ENCODE results near the gene CEP162. TPM values are rescaled to one million over a fixed set of nuclear protein-coding genes. Genes with fewer than 3 reads are reported as not detected.
"Not testable (repeated sequence)": the region's sequence is repeated elsewhere in the genome, so short reads cannot be mapped to it uniquely, and the experiment has no call there.

The CEP162 gene
- total RNA-seq, 4 donors from 2014 or later, result 3.6 to 7.1 (median 5.2) TPM

DNA sequence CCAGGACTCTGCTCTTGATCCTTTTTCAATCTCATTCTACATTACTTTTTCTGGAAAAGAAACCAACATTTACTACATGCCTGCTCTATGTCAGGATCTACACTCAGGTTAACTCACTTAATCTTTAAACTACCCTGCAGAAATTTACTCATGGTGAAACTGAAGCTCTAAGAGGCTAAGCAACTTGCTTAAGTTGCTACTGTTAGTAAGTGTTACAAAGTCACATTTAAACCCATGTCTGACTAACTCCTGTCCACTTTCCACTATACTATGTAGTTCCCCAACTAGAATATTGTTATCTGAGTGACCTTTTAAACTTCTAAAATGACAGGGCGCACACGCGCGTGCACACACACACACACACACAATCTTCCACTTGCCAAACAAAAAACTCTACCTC is 5.0 kb downstream of the CEP162 start:
- DNase-seq (ENCODE audit: low spot score in 2 of 2), result no peak
- WGBS, 2 donors, result 95% methylated on average over 4 of the region's 4 CpGs
- intact Hi-C loops (cut with DNase I; ENCODE audit: low total_unique reads), result no loop called here
- no peak overlapping the region for H3K4me3 ChIP-seq (ENCODE audit: low read depth, poor library complexity, severe bottlenecking)
- TF ChIP-seq, protein P1, sequence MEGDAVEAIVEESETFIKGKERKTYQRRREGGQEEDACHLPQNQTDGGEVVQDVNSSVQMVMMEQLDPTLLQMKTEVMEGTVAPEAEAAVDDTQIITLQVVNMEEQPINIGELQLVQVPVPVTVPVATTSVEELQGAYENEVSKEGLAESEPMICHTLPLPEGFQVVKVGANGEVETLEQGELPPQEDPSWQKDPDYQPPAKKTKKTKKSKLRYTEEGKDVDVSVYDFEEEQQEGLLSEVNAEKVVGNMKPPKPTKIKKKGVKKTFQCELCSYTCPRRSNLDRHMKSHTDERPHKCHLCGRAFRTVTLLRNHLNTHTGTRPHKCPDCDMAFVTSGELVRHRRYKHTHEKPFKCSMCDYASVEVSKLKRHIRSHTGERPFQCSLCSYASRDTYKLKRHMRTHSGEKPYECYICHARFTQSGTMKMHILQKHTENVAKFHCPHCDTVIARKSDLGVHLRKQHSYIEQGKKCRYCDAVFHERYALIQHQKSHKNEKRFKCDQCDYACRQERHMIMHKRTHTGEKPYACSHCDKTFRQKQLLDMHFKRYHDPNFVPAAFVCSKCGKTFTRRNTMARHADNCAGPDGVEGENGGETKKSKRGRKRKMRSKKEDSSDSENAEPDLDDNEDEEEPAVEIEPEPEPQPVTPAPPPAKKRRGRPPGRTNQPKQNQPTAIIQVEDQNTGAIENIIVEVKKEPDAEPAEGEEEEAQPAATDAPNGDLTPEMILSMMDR (IDR thresholded peaks at IDR 0.05), result no peak
- TF ChIP-seq POLR2A (IDR thresholded peaks at IDR 0.05), result no peak

DNA sequence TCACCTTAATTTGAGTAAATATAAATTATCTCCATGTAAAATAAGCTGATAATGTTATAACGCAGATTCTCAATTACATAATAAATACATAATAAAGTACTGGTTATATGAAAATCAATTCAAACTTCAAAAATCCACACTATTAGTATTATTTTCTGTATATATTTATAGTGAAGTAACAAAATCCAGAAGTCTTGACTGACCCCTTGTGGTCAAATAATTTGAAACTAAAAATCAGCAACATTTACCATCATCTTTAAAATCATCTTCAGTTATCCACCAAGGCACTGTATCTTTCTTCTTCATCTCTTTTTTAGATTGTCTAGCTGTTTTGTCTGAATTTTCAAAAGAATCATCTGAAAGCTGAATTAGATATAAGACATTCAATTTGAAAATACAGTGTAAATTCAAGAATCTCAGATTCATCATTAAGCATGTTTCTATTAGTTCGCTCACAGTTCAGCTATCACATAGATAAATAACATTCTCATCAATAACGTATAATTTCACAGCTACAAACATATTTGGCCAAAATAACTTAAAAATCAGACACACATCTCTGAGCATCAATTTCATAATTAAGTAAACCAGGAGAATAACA is 6.5 kb downstream of the CEP162 start:
- intact Hi-C loops (cut with DNase I; ENCODE audit: low total_unique reads), result no loop called here
- H3K4me3 ChIP-seq (ENCODE audit: low read depth, poor library complexity, severe bottlenecking), result no peak overlapping the region
- DNase-seq (ENCODE audit: low spot score in 2 of 2), result no peak
- TF ChIP-seq, protein P1 (IDR thresholded peaks at IDR 0.05), result no peak
- TF ChIP-seq POLR2A (IDR thresholded peaks at IDR 0.05), result no peak
- WGBS, 2 donors, result 79 to 90% methylated on average over 3 of the region's 3 CpGs

DNA sequence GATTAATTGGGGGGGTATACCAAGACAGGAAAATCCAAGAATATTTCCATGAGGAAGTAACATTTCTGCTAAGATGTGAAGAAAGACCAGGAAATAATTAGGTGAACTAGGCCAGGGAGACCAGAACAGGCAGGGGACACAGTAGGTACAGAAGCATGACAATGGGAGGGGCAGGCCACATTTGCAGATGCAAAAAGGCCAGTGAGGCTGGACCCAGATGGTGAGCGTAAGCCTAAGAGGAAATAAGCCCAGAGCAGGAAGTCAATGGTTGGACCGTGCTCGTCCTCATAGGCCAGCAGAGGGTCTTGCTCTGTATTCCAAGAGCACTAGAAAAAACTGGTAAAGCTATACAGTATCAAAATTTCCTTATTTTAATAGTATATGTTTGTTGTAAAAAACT is 9.4 kb downstream of the CEP162 start:
- WGBS, 2 donors, result 82 to 91% methylated on average over 3 of the region's 3 CpGs
- H3K4me3 ChIP-seq (ENCODE audit: low read depth, poor library complexity, severe bottlenecking), result no peak overlapping the region
- intact Hi-C loops (cut with DNase I; ENCODE audit: low total_unique reads), result no loop called here
- TF ChIP-seq POLR2A (IDR thresholded peaks at IDR 0.05), result no peak
- TF ChIP-seq, protein P1 (IDR thresholded peaks at IDR 0.05), result no peak
- DNase-seq (ENCODE audit: low spot score in 2 of 2), result no peak

DNA sequence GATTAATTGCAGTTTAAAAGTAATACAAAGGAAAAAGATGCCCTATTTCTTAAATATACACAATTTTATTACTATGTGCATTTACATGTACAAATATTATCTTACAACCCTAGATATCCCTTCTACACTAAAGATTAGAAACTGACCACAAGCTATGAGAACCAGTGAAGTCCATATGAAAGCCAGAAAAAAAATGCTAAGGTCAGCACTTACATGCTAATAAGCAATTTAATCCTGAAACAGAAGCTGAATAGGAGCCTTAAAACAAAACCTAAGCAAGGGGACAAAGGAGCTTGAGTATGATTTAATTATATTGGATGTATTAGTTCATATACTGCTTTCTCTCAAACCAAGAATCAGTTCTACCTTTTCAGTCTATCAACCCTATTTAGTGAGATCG is 14.2 kb downstream of the CEP162 start:
- DNase-seq (ENCODE audit: low spot score in 2 of 2), result no peak
- H3K4me3 ChIP-seq (ENCODE audit: low read depth, poor library complexity, severe bottlenecking), result no peak overlapping the region
- 88 to 95% methylated on average over 1 of the region's 1 CpG for WGBS, 2 donors
- intact Hi-C loops (cut with DNase I; ENCODE audit: low total_unique reads), result no loop called here
- no peak for TF ChIP-seq POLR2A (IDR thresholded peaks at IDR 0.05)
- TF ChIP-seq, protein P1 (IDR thresholded peaks at IDR 0.05), result no peak

DNA sequence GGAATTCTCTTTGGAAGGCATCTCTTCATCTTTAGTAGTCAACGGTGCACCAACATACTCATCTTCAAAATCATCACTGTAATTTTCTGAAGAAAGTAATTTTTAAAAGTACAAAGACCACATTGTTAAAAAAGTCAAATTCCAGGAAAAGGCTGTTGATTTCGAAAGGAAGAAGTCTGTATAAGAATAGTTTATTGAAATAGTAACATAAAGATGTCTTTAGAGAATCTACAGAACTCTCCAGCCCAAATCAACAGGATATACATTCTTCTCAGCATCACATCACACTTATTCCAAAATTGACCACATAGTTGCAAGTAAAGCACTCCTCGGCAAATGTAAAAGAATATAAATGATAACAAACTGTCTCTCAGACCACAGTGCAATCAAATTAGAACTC is 23.4 kb downstream of the CEP162 start:
- TF ChIP-seq POLR2A (IDR thresholded peaks at IDR 0.05), result no peak
- TF ChIP-seq, protein P1 (IDR thresholded peaks at IDR 0.05), result no peak
- WGBS, 2 donors, result 86 to 87% methylated on average over 3 of the region's 3 CpGs
- DNase-seq (ENCODE audit: low spot score in 2 of 2), result no peak
- no peak overlapping the region for H3K4me3 ChIP-seq (ENCODE audit: low read depth, poor library complexity, severe bottlenecking)
- intact Hi-C loops (cut with DNase I; ENCODE audit: low total_unique reads), result no loop called here

DNA sequence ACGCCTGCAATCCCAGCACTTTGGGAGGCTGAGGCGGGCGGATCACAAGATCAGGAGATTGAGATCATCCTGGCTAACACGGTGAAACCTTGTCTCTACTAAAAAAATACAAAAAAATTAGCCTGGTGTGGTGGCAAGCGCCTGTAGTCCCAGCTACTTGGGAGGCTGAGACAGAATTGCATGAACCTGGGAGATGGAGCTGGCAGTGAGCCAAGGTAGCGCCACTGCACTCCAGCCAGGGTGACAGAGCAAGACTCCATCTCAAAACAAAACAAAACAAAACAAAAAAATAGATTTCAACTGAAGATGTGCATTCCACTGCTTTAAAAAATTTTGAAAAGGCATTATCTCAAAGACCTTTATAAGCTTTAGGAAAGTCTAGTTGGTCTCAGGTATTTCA is 27.5 kb downstream of the CEP162 start:
- DNase-seq (ENCODE audit: low spot score in 2 of 2); H3K4me3 ChIP-seq (ENCODE audit: low read depth, poor library complexity, severe bottlenecking): not testable (repeated sequence)
- WGBS, 2 donors, result 96% methylated on average over 6 of the region's 6 CpGs
- intact Hi-C loops (cut with DNase I; ENCODE audit: low total_unique reads), result loop anchor here (10.0 kb wide), 1 partner anchor 1255 kb away; no protein-coding TSS in a partner anchor

Data from lower leg skin (tissue), 4 donors.